Left kidney (tissue), 8 donors: ENCODE measurements around the gene NUTM2B. TPM values are rescaled to one million over a fixed set of nuclear protein-coding genes. Genes with fewer than 3 reads are reported as not detected.
"Not testable (repeated sequence)": the region's sequence is repeated elsewhere in the genome, so short reads cannot be mapped to it uniquely, and the experiment has no call there.

Source experiments
- DNase-seq: peaks from one replicate; pipeline ENCODE4 v3.0.0-alpha.2; 2013
- long read RNA-seq, 8 donors: transcript quantifications; one replicate each; lab custom pipeline, GENCODE V29; 2026
- polyA plus RNA-seq: library from polyadenylated mRNA; unstranded; fragments of 120-200 nt; gene quantifications from one replicate; pipeline ENCODE4 v1.2.1, GENCODE V29; 2013; ENCODE audit not compliant: insufficient read length

NUTM2B gene, protein sequence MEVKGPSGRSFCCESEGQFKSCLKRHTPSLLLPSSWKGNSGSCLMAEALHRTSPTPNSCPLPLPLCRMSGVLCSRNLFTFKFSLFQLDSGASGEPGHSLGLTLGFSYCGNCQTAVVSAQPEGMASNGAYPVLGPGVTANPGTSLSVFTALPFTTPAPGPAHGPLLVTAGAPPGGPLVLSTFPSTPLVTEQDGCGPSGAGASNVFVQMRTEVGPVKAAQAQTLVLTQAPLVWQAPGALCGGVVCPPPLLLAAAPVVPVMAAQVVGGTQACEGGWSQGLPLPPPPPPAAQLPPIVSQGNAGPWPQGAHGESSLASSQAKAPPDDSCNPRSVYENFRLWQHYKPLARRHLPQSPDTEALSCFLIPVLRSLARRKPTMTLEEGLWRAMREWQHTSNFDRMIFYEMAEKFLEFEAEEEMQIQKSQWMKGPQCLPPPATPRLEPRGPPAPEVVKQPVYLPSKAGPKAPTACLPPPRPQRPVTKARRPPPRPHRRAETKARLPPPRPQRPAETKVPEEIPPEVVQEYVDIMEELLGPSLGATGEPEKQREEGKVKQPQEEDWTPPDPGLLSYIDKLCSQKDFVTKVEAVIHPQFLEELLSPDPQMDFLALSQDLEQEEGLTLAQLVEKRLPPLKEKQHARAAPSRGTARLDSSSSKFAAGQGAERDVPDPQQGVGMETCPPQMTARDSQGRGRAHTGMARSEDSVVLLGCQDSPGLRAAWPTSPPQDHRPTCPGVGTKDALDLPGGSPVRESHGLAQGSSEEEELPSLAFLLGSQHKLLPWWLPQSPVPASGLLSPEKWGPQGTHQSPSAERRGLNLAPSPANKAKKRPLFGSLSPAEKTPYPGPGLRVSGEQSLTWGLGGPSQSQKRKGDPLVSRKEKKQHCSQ
- 2.0 TPM for polyA plus RNA-seq
- long read RNA-seq, donor 1: 0 reads
- long read RNA-seq, donor 2: 0 reads
- long read RNA-seq, donor 3: 0 reads
- long read RNA-seq, donor 4: 0 reads
- long read RNA-seq, donor 5: 0 reads
- long read RNA-seq, donor 6: 0 reads
- long read RNA-seq, donor 7, partial matches to known transcripts: 13 of 13 reads
- long read RNA-seq, donor 7, other reads (novel, unspliced or antisense): 0 of 13 reads
- long read RNA-seq, donor 8: 0 reads

DNA sequence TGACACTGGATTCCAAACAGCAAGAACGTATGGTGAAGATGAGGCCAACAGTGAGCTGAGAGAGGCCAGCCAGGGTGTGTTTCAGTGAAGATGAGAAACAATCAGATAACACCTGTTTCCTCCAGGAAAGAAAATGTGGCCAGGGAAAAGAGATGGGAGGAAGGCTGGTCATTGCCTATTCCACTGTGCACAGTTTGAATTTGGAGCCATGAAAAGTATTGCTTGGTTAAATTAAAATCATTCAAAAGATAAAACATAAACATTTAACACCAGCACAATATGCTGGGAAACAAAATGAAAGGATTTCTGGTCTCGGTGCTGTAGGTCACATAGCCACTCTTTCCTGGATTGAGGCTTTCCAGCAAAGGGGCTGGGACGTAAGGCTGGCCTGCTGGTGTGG, at the start of gene NUTM2B:
Gene NUTM2B, plus strand, starts transcription at position 301 of the 400 bp plus-strand sequence. CDS start 383 bp downstream, outside the sequence.
- DNase-seq: not testable (repeated sequence)

DNA sequence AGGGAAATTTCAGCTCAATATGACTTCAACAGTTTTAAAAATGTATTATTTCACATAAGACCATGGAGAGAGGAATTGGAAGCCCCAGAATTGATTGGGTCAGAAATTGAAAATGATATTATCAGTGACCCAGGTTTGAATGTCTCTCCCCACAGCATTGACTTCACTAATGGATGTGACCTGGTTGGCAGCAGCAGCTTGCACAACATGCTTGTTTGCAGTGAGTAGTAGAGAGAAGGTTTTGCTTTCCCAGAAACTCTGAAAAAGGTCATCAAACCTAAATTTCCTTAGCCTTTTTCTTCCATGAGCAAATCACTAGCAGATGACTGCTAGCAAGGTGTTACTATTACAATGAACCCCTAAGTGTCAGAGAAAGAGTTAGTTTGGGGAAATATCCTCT, 39.7 kb upstream of the NUTM2B start:
- DNase-seq: not testable (repeated sequence)

GRCh38 chr10:79664686-79665085, 38.3 kb upstream of the NUTM2B start:
- not testable (repeated sequence) for DNase-seq

- DNase-seq: not testable (repeated sequence)
Measured at GRCh38 chr10:79669248-79669788, 33.7 kb upstream of the NUTM2B start.

- not testable (repeated sequence) for DNase-seq
Measured at GRCh38 chr10:79674878-79675277, 28.1 kb upstream of the NUTM2B start.

- DNase-seq: not testable (repeated sequence)
Measured at GRCh38 chr10:79683026-79683883, 19.8 kb upstream of the NUTM2B start.

DNA sequence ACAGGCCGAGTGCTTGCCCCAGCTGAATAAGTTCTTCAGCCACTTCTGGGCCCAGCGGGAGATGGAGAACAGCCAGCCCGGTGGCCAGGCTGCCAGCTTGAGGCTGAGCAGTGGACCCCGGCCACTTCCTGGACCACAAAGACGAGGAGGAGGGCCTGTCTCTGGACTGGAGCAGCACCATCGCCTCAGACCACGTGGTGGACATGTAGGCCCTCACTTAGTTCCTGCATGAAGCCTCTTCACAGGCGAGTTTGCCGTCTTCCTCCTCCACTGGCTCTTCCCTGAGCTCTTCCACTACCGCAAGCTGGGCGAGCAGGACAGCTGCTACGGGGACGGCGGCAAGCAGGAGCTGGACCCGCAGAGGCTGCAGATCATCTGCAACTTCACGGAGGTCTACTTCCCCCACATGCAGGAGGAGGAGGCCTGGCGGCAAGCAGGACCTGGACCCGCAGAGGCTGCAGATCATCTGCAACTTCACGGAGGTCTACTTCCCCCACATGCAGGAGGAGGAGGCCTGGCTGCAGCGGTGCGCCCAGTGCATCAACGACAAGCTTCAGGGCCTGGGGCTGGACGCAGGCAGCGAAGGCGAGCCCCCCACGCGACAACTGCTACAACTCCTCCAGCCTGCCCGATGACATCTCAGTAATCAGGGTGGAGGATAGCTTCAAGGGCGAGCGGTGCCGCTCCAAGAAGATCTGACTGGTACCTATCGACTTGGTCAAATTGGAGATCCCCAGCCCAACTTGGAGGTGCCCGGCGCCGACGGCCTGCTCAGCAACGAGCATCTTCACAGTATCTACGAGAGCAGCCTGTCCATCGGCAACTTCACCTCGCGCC, 18.9 kb upstream of the NUTM2B start:
- DNase-seq: not testable (repeated sequence)

- DNase-seq: not testable (repeated sequence)
Measured at GRCh38 chr10:79685044-79685685, 17.9 kb upstream of the NUTM2B start.

DNA sequence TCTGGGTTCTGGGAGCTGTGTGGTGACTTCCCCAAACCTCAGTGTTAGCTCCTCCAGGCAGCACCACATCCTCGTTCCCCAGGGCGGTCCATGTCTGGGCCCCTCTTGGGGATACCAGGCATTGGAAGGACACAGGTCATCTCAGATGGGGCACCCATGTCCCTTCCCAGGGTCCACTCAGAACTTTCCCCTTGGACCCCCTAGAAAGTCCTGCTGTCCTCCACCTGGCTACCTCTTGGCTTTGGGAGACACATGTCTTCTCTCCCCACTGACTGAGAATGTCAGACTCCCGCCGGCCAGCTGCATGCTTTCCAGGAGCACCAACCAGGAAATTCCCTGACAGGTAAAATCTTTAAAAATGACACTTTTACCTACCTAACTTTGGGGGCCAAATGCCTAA, 16.4 kb upstream of the NUTM2B start:
- not testable (repeated sequence) for DNase-seq

DNA sequence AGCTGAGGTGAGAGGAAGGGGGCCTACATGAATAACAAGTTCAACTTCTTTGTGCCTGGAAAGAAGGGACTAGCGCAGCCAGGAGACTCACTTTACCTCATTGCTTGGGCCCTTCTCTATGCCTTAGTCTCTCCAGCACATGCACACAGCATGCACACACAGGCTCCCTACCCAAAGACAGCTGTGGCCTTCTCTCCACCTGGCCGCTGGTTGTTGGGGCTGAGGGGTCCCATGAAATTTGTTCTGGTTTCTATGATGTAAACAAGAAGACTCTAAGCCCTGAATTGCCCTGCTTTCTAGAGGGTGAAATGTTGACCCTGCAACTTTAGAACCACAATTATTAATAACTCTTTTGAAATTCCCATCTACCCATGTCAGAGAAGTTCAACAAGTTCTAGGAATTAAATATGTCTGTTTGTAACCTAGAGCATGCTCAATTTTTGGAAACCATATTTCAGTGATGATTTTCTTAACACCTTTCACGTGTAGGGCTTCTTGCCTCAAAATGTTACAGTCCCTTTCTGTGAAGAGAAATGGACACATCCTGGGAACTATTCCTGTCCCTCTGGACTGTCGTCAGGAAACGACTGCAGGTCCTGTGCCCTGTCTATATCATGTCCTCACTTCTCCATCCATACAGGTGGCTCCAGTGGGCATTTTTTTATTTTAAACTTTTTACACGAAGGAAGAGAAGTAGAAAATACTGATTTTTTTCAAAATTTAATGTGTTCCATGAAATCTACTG, 15.4 kb upstream of the NUTM2B start:
- not testable (repeated sequence) for DNase-seq

DNA sequence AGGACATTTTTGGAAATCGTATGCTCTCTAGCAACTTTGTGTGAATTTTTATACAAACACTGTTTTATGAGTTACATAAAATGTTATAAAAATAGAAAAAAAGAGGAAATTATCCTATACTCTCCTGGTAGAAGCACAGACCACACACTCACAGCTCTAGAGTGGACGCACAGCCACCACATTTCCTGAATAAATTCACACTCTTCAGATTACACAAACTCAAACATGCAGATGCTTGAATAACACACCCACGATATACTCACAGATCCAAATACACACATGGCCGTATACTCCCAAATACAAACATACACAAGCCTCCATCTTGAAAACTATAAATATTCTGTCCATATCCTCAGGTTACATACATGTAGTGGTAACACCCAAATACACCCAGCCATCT, 14.2 kb upstream of the NUTM2B start:
- DNase-seq: not testable (repeated sequence)

DNA sequence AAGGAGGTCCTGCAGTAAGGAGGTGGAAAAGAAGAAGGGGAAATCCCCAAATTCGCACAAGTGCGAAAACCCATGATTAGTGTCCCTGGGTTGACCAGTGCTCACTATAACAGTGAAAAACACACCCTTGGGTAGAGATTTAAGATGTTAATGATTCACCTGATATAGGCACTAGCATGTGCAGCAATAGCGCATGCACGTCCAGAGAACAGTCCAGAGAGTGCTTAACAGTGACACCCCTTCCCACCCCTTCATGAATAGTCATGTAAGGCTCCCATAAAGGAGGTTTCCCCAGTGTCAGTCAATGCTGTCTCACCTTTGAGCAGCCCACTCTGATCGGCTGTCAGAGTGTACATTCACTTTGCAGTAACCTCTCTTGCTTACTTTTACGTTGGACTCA, 6.4 kb upstream of the NUTM2B start:
- DNase-seq: not testable (repeated sequence)

- DNase-seq: not testable (repeated sequence)
Measured at GRCh38 chr10:79697141-79697540, 5.9 kb upstream of the NUTM2B start.

GRCh38 chr10:79700381-79700944, 2.6 kb upstream of the NUTM2B start:
- DNase-seq: not testable (repeated sequence)

GRCh38 chr10:79707017-79707416, 4.0 kb downstream of the NUTM2B start:
- not testable (repeated sequence) for DNase-seq

DNA sequence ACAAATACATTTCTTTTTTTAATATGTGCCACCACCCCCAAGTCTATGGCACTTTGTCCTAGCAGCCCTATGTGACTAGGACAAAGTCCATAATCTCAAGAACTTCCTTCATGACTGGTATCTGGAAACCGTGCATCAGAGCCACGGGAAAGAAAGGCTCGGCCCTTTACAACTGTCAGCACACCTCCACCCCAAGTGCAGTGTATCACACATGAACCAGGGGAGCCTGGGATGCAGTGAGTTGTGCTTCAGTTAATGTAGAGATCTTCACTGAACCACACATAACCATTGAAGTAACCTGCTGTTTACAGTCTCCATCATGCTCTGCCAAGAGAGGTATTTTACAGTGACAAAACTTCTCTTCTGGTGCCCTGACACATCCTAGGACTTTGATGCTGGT, 11.9 kb downstream of the NUTM2B start:
- DNase-seq: not testable (repeated sequence)

DNA sequence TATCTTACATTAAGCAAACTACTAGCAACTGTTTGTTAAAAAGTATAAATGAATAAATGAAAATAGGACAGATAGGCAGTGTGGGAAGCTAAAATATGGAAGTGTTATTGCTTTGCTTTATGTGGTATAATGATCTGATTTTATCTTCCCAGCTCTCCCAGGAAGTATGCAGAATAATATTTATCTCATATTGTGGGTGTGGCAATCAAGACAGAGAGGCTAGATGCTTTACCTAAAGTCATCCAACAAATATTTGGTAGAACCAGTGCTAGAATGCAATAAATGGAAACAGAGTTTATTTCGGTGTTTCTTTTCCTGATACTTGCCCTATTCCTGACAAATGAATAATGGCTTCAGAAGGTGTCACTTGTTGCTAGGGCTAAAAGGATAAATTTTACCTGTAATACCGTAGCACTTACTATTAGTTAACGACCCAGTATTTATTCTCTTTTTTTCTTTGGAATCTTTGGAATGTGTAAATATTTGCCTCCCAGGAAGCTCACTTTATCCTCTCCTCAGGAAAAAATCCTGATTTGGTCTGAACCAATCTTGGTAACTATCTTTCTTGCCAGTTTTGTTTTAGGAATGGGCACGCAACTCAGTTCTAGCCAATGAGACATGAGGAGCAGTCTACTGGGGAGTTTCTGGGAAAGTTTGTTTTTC, 14.0 kb downstream of the NUTM2B start:
- DNase-seq: not testable (repeated sequence)

- not testable (repeated sequence) for DNase-seq
Measured at GRCh38 chr10:79720000-79720399, 17.0 kb downstream of the NUTM2B start.
